HepG2 (cell line): ENCODE results near the gene TLR6.

Experiments
- ARID3A ChIP-seq: IDR thresholded peaks from 2 replicates; pipeline ENCODE4 v1.6.1; 2012; ENCODE audit warnings: low read depth, low read length, improper control_type of control experiment
- BRD4 ChIP-seq: sonication (generic); formaldehyde crosslinking; IDR thresholded peaks from 2 replicates; pipeline ENCODE4 v1.4.0; 2020; ENCODE audit warnings: missing genetic modification reagents
- CTCF ChIP-seq: sonication (generic); formaldehyde crosslinking; IDR thresholded peaks from 2 replicates; pipeline ENCODE4 v1.5.0; 2020; ENCODE audit warnings: mild to moderate bottlenecking, missing genetic modification reagents, moderate library complexity
- NR2F2 ChIP-seq: IDR thresholded peaks from 2 replicates; pipeline ENCODE4 v1.6.1; 2012; ENCODE audit warnings: low read depth, inconsistent platforms, borderline replicate concordance
- PAX8 ChIP-seq: sonication (generic); formaldehyde crosslinking; IDR thresholded peaks from 2 replicates; pipeline ENCODE4 v1.8.0; 2022; ENCODE audit warnings: mild to moderate bottlenecking, missing genetic modification reagents, borderline replicate concordance
- POLR2AphosphoS2 ChIP-seq: IDR thresholded peaks from 2 replicates; pipeline ENCODE4 v1.6.1; 2011; ENCODE audit warnings: low read depth, low read length, improper control_type of control experiment
- SIN3A ChIP-seq: IDR thresholded peaks from 2 replicates; pipeline ENCODE4 v1.6.1; 2011; ENCODE audit warnings: low read depth, mild to moderate bottlenecking, control low read depth, low read length, borderline replicate concordance
- SMARCC2 ChIP-seq: fragments of 450-650 bp; IDR thresholded peaks from 2 replicates; pipeline ENCODE4 v1.6.1; 2017; ENCODE audit warnings: antibody characterized with exemption, mild to moderate bottlenecking
- ZNF232 ChIP-seq: sonication (generic); formaldehyde crosslinking; IDR thresholded peaks from 2 replicates; pipeline ENCODE4 v1.4.0; 2020; ENCODE audit warnings: missing genetic modification reagents, borderline replicate concordance
- ZNF296 ChIP-seq: sonication (generic); formaldehyde crosslinking; conservative IDR thresholded peaks from 2 replicates; pipeline ENCODE4 v1.5.0; 2020; ENCODE audit warnings: mild to moderate bottlenecking, missing genetic modification reagents
- ZNF619 ChIP-seq: sonication (generic); formaldehyde crosslinking; IDR thresholded peaks from 2 replicates; pipeline ENCODE4 v1.4.0; 2020; ENCODE audit warnings: mild to moderate bottlenecking, missing genetic modification reagents
- ZNF646 ChIP-seq: sonication (generic); formaldehyde crosslinking; IDR thresholded peaks from 2 replicates; pipeline ENCODE4 v1.9.0; 2021; ENCODE audit warnings: mild to moderate bottlenecking, missing genetic modification reagents
- ZSCAN20 ChIP-seq: sonication (generic); formaldehyde crosslinking; IDR thresholded peaks from 2 replicates; pipeline ENCODE4 v1.4.0; 2020; ENCODE audit warnings: missing genetic modification reagents, mild to moderate bottlenecking, borderline replicate concordance

GRCh38 chr4:38791010-38791409 is 65.6 kb downstream of the TLR6 start:
- TF ChIP-seq CTCF (CRISPR knock-in tag) (no peak), ZNF296 (CRISPR knock-in tag) (no peak), PAX8 (CRISPR knock-in tag) (no peak), POLR2AphosphoS2 (no peak), ZNF232 (CRISPR knock-in tag) (no peak), SMARCC2 (no peak), ARID3A (no peak), BRD4 (CRISPR knock-in tag) (no peak), ZNF646 (CRISPR knock-in tag) (no peak), NR2F2 (no peak), ZSCAN20 (CRISPR knock-in tag) (no peak), SIN3A (no peak), ZNF619 (CRISPR knock-in tag) (no peak)
